H1 (cell line): Measurements from ENCODE around the gene FOXC2. TPM values are rescaled to one million over a fixed set of nuclear protein-coding genes. Genes with fewer than 3 reads are reported as not detected.

Experiments
- CTCF ChIA-PET: fragments of 300-600 bp; sonication (Branson Sonifier 250); formaldehyde crosslinking; loops from one replicate; lab custom pipeline; 2021; ENCODE audit not compliant: partially characterized antibody; lab: Charles Lee
- POLR2A ChIA-PET: fragments of 300-600 bp; sonication (Branson Sonifier 250); formaldehyde crosslinking; loops from one replicate; lab custom pipeline; 2021; ENCODE audit warnings: inconsistent platforms; ENCODE audit not compliant: partially characterized antibody; lab: Charles Lee
- DNase-seq, 2 experiments: peaks; one replicate each; pipeline versions ENCODE4 v3.0.0 to v3.0.0-alpha.2; 2010 to 2022; ENCODE audit warnings: low spot score in 2 of 2, low read depth in 1 of 2, mixed read lengths in 1 of 2
- FAIRE-seq: peaks from 2 replicates; lab custom pipeline; 2011; peaks lifted over from hg19 to GRCh38; lab: Jason Lieb, UNC
- H2AFZ ChIP-seq: 2 replicates; pipeline ENCODE4 v1.8.1; 2012; ENCODE audit warnings: low read length, inconsistent platforms
- H2AK5ac ChIP-seq: 2 replicates; pipeline ENCODE4 v1.6.1; 2013; ENCODE audit warnings: low read depth, low read length
- H2BK120ac ChIP-seq: replicated peaks from 2 replicates; pipeline ENCODE3; 2013; ENCODE audit warnings: low read depth, low read length, inconsistent platforms
- H2BK12ac ChIP-seq: 2 replicates; pipeline ENCODE4 v1.6.1; 2013; ENCODE audit warnings: low read depth, low read length
- H2BK15ac ChIP-seq: 2 replicates; pipeline ENCODE4 v1.6.1; 2013; ENCODE audit warnings: low read length
- H2BK20ac ChIP-seq: 2 replicates; pipeline ENCODE4 v1.6.1; 2013; ENCODE audit warnings: low read length
- H2BK5ac ChIP-seq: 2 replicates; pipeline ENCODE4 v1.6.1; 2013; ENCODE audit warnings: low read depth, low read length
- H3K14ac ChIP-seq: 2 replicates; pipeline ENCODE4 v1.6.1; 2013; ENCODE audit warnings: inconsistent platforms; ENCODE audit not compliant: insufficient read length
- H3K18ac ChIP-seq: 2 replicates; pipeline ENCODE4 v1.6.1; 2013; ENCODE audit warnings: low read length; ENCODE audit errors: extremely low read depth
- H3K23ac ChIP-seq: 2 replicates; pipeline ENCODE4 v1.6.1; 2013; ENCODE audit warnings: inconsistent platforms; ENCODE audit not compliant: insufficient read length
- H3K23me2 ChIP-seq: 2 replicates; pipeline ENCODE4 v1.6.1; 2013; ENCODE audit warnings: low read depth, low read length
- H3K27ac ChIP-seq: 2 replicates; pipeline ENCODE4 v1.6.1; 2011; ENCODE audit warnings: low read depth, low read length, inconsistent platforms
- H3K27me3 ChIP-seq, 4 experiments: replicated peaks in 1 of 4; 1 replicate in 1 of 4; 2 replicates in 3 of 4; pipeline versions ENCODE4 v1.6.1 to v1.8.1; 2011 to 2013; ENCODE audit warnings: low read length in 3 of 4, mild to moderate bottlenecking in 3 of 4, inconsistent platforms in 2 of 4, mixed read lengths in 2 of 4, moderate library complexity in 1 of 4; ENCODE audit not compliant: control insufficient read depth in 3 of 4, insufficient read depth in 3 of 4; ENCODE audit errors: extremely low read depth in 1 of 4
- H3K36me3 ChIP-seq, 4 experiments: 2 replicates each; pipeline versions ENCODE4 v1.6.1 to v1.8.1; 2011 to 2013; ENCODE audit warnings: mild to moderate bottlenecking in 4 of 4, low read length in 3 of 4, moderate library complexity in 2 of 4, control low read depth in 1 of 4, inconsistent platforms in 1 of 4; ENCODE audit not compliant: insufficient read depth in 4 of 4, control insufficient read depth in 2 of 4
- H3K4ac ChIP-seq: replicated peaks from 2 replicates; pipeline ENCODE3; 2013; ENCODE audit warnings: low read length, low read depth, mixed read lengths, inconsistent platforms; ENCODE audit not compliant: insufficient read length
- H3K4me1 ChIP-seq, 4 experiments: replicated peaks in 1 of 4; 1 replicate in 1 of 4; 2 replicates in 3 of 4; pipeline versions ENCODE4 v1.6.1 to v1.8.1; 2011 to 2013; ENCODE audit warnings: low read length in 3 of 4, inconsistent platforms in 2 of 4, mixed read lengths in 1 of 4; ENCODE audit not compliant: insufficient read depth in 4 of 4, control insufficient read depth in 3 of 4
- H3K4me2 ChIP-seq, 2 experiments: 2 replicates each; pipeline versions ENCODE4 v1.6.1 to v1.8.1; 2011 to 2013; ENCODE audit warnings: low read depth in 2 of 2, low read length in 2 of 2, control low read depth in 1 of 2, inconsistent platforms in 1 of 2, mild to moderate bottlenecking in 1 of 2; ENCODE audit not compliant: insufficient read depth in 1 of 2
- H3K4me3 ChIP-seq, 4 experiments: fragments of 200-600, 300-600 bp in 1 of 4; sonication (generic), shearing (Covaris generic), sonication (Bioruptor Twin) in 1 of 4; 2 replicates each; pipeline versions ENCODE4 v1.5.1 to v1.8.1; 2011 to 2016; ENCODE audit warnings: low read length in 4 of 4, low read depth in 3 of 4, control low read depth in 2 of 4, inconsistent platforms in 2 of 4, mild to moderate bottlenecking in 2 of 4, mixed read lengths in 1 of 4, moderate library complexity in 1 of 4; ENCODE audit not compliant: insufficient read depth in 2 of 4; ENCODE audit errors: extremely low read depth in 1 of 4
- H3K56ac ChIP-seq: replicated peaks from 2 replicates; pipeline ENCODE3; 2013; ENCODE audit warnings: low read depth, mild to moderate bottlenecking, mixed read lengths, low read length, inconsistent platforms; ENCODE audit not compliant: insufficient read length
- H3K79me1 ChIP-seq: 2 replicates; pipeline ENCODE4 v1.6.1; 2013; ENCODE audit warnings: low read depth, low read length, control low read depth
- H3K79me2 ChIP-seq, 2 experiments: 2 replicates each; pipeline versions ENCODE4 v1.6.1 to v1.8.1; 2012 to 2013; ENCODE audit warnings: low read length in 2 of 2, mild to moderate bottlenecking in 2 of 2, inconsistent platforms in 1 of 2; ENCODE audit not compliant: insufficient read depth in 2 of 2, control insufficient read depth in 1 of 2
- H3K9ac ChIP-seq, 4 experiments: replicated peaks in 1 of 4; 1 replicate in 1 of 4; 2 replicates in 3 of 4; pipeline versions ENCODE4 v1.6.1 to v1.8.1; 2011 to 2013; ENCODE audit warnings: low read depth in 3 of 4, low read length in 3 of 4, control low read depth in 2 of 4, mild to moderate bottlenecking in 2 of 4, moderate library complexity in 2 of 4, inconsistent platforms in 1 of 4; ENCODE audit errors: extremely low read depth in 1 of 4
- H3K9me3 ChIP-seq, 2 experiments: 2 replicates each; pipeline versions ENCODE4 v1.6.1 to v1.8.1; 2012 to 2013; ENCODE audit warnings: mild to moderate bottlenecking in 2 of 2, moderate library complexity in 2 of 2, control low read depth in 1 of 2, inconsistent platforms in 1 of 2, low read depth in 1 of 2, low read length in 1 of 2, mixed read lengths in 1 of 2; ENCODE audit not compliant: insufficient read depth in 2 of 2
- H4K20me1 ChIP-seq, 2 experiments: replicated peaks in 1 of 2; 2 replicates each; pipeline versions ENCODE3 to v1.8.1; 2011 to 2013; ENCODE audit warnings: inconsistent platforms in 2 of 2, low read length in 2 of 2, mild to moderate bottlenecking in 1 of 2; ENCODE audit not compliant: insufficient read depth in 2 of 2, control insufficient read depth in 1 of 2
- H4K5ac ChIP-seq: 2 replicates; pipeline ENCODE4 v1.6.1; 2013; ENCODE audit warnings: low read length, low read depth, mixed read lengths, inconsistent platforms; ENCODE audit not compliant: insufficient read length
- H4K8ac ChIP-seq: 2 replicates; pipeline ENCODE4 v1.8.0; 2013; ENCODE audit warnings: mild to moderate bottlenecking, moderate library complexity, low read length, inconsistent platforms; ENCODE audit not compliant: insufficient read depth; ENCODE audit errors: extremely low read depth
- H4K91ac ChIP-seq: replicated peaks from 2 replicates; pipeline ENCODE3; 2013; ENCODE audit warnings: low read length, mixed read lengths, inconsistent platforms; ENCODE audit not compliant: insufficient read length
- CBX5 ChIP-seq: fragments of 300-800, 300-1000 bp; sonication (generic); IDR thresholded peaks from 2 replicates; pipeline ENCODE4 v1.7.1; 2016; ENCODE audit warnings: antibody characterized with exemption, low read length, low read depth
- CBX8 ChIP-seq: fragments of 300-800, 300-1000 bp; sonication (generic); IDR thresholded peaks from 2 replicates; pipeline ENCODE4 v1.7.1; 2016; ENCODE audit warnings: low read depth, low read length, borderline replicate concordance
- CREB1 ChIP-seq: IDR thresholded peaks from 2 replicates; pipeline ENCODE4 v1.6.1; 2012; ENCODE audit warnings: inconsistent platforms
- EP300 ChIP-seq, 2 experiments: IDR thresholded peaks; 1 replicate in 1 of 2; 2 replicates in 1 of 2; pipeline ENCODE4 v1.6.1; 2011 to 2012; ENCODE audit warnings: low read depth in 2 of 2, low read length in 2 of 2, mild to moderate bottlenecking in 2 of 2, borderline replicate concordance in 1 of 2, inconsistent platforms in 1 of 2, moderate library complexity in 1 of 2
- KDM4A ChIP-seq: IDR thresholded peaks from one replicate; pipeline ENCODE4 v1.7.1; 2012; ENCODE audit warnings: low read depth, mild to moderate bottlenecking, moderate library complexity, low read length, inconsistent platforms; ENCODE audit not compliant: severe bottlenecking
- RAD21 ChIP-seq, 2 experiments: IDR thresholded peaks in 1 of 2; conservative IDR thresholded peaks in 1 of 2; 2 replicates each; pipeline ENCODE4 v1.6.1; 2011; ENCODE audit warnings: low read depth in 2 of 2, low read length in 2 of 2, improper control_type of control experiment in 1 of 2, inconsistent platforms in 1 of 2, mild to moderate bottlenecking in 1 of 2, moderate library complexity in 1 of 2
- SIN3A ChIP-seq, 2 experiments: IDR thresholded peaks in 1 of 2; conservative IDR thresholded peaks in 1 of 2; 2 replicates each; pipeline ENCODE4 v1.6.1; 2011 to 2012; ENCODE audit warnings: low read length in 2 of 2, improper control_type of control experiment in 1 of 2, low read depth in 1 of 2, mild to moderate bottlenecking in 1 of 2
- SRF ChIP-seq: IDR thresholded peaks from 2 replicates; pipeline ENCODE4 v1.6.1; 2011; ENCODE audit warnings: mild to moderate bottlenecking, low read depth, low read length, moderate library complexity
- TEAD4 ChIP-seq: IDR thresholded peaks from 2 replicates; pipeline ENCODE4 v1.6.1; 2012; ENCODE audit warnings: low read depth, low read length, inconsistent platforms, mixed read lengths
- WGBS, 2 experiments: shearing (Covaris generic) in 1 of 2; methylation state at CpG; one replicate each; pipeline versions ENCODE4 v1.1.6 to v1.1.7; 2013 to 2015; ENCODE audit warnings: low lambda C conversion rate in 2 of 2, mixed read lengths in 2 of 2, inconsistent platforms in 1 of 2, low coverage in 1 of 2, missing lambda C conversion rate in 1 of 2; ENCODE audit not compliant: insufficient replicate concordance in 2 of 2, insufficient coverage in 1 of 2, insufficient read length in 1 of 2; ENCODE audit errors: extremely low coverage in 1 of 2, missing lambda C conversion rate in 1 of 2; 5-methylcytosine and 5-hydroxymethylcytosine counted together
- polyA plus RNA-seq, 7 experiments: library from polyadenylated mRNA; depleted of rRNA in 3 of 7; stranded (reverse) in 5 of 7; unstranded in 2 of 7; fragments of >200 nt in 5 of 7; fragments of 200-250 nt in 2 of 7; gene quantifications; 1 replicate in 5 of 7; 2 replicates in 1 of 7; 4 replicates in 1 of 7; pipeline versions ENCODE4 v1.2.1 to v1.2.3, GENCODE V29; 2011 to 2013; ENCODE audit warnings: missing spikeins in 2 of 7, mixed read lengths in 2 of 7
- total RNA-seq: library from RNA; stranded (reverse); fragmentation: NEBNext Ultra II Directional; extraction: Animal tissue kit (Norgen Biotek cat#: 25700); gene quantifications from 2 replicates; pipeline ENCODE4 v1.2.1, GENCODE V29; 2021

FOXC2 gene
- total and polyA plus RNA-seq, 2 of the 8 experiments (the other 6 are each of a cell fraction or from before 2014, with no cell fraction given): 0.09 TPM; not detected in 1

DNA sequence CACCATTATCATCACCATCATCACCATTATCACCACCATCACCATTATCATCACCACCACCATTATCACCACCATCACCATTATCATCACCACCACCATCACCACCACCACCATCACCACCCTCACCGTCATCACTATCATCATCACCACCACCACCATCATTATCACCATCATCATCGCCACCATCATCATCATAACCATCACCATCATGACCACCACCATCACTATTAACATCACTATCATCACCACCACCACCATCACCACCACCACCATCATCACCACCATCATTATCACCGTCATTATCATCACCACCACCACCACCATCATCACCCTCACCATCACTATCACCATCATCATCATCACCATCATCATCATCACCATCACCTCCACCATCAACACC is 20.9 kb downstream of the FOXC2 start:
- Histone ChIP-seq H4K5ac (no peak overlapping the region), H2BK12ac (no peak overlapping the region), H3K27ac (no peak overlapping the region), H3K79me1 (no peaks in the 10 kb centered on the region), H4K8ac (no peak overlapping the region), H4K20me1 (peaks cover 0 to 8% of the 10 kb centered on the region in 2 experiments), H3K56ac (peak overlapping the region; percentile 97), H2AFZ (no peak overlapping the region), H2BK120ac (no peak overlapping the region), H3K9me3 (no peaks in the 10 kb centered on the region), H2BK20ac (no peak overlapping the region), H3K14ac (no peak overlapping the region), H3K4me3 (no peak overlapping the region), H3K4me1 (no peaks in the 10 kb centered on the region), H2BK5ac (no peak overlapping the region), H2BK15ac (no peak overlapping the region), H2AK5ac (no peak overlapping the region; the same call in 1 of the 2 replicates), H3K18ac (no peak overlapping the region), H3K23ac (no peak overlapping the region), H3K36me3 (no peaks in the 10 kb centered on the region), H3K4ac (no peak overlapping the region), H4K91ac (no peak overlapping the region), H3K4me2 (no peak overlapping the region), H3K23me2 (peaks cover 17% of the 10 kb centered on the region; the same call in 1 of the 2 replicates), H3K9ac (no peak overlapping the region), H3K27me3 (peaks cover 0 to 13% (median 3%) of the 10 kb centered on the region in 4 experiments; a peak in 3 of 7 replicates), H3K79me2 (no peaks in the 10 kb centered on the region)
- POLR2A ChIA-PET: no interaction called here
- DNase-seq: no peak
- FAIRE-seq: no peak
- CTCF ChIA-PET: no interaction called here
- 79% methylated on average over 3 of the region's 3 CpGs; no CpG with 5 or more reads in 1 of the 2 experiments for WGBS, 2 experiments
- TF ChIP-seq EP300 (IDR thresholded peaks at IDR 0.05; ENCODE audit: borderline replicate concordance in 1 of 2, low read depth in 2 of 2, low read length in 2 of 2): no peak
- no peak for TF ChIP-seq CBX5
- TF ChIP-seq CBX8: no peak
- no peak for TF ChIP-seq CREB1
- no peak for TF ChIP-seq RAD21 (IDR thresholded peaks at IDR 0.05 in 1 of 2, conservative IDR thresholded peaks at IDR 0.05 in 1 of 2; ENCODE audit: low read depth in 2 of 2, low read length in 2 of 2)
- TF ChIP-seq TEAD4: no peak
- no peak for TF ChIP-seq KDM4A
- TF ChIP-seq SRF: no peak
- TF ChIP-seq SIN3A (conservative IDR thresholded peaks at IDR 0.05 in 1 of 2, IDR thresholded peaks at IDR 0.05 in 1 of 2; ENCODE audit: low read depth in 1 of 2, low read length in 2 of 2): no peak
